Transverse colon (tissue), 4 donors: Measurements from ENCODE around the gene MPDZ. TPM values are rescaled to one million over a fixed set of nuclear protein-coding genes. Genes with fewer than 3 reads are reported as not detected.

ENCODE experiments used
- DNase-seq: peaks from one replicate; pipeline ENCODE4 v3.0.0-alpha.2; 2019
- H3K27ac ChIP-seq, 4 donors: fragments of 200-600 bp; sonication (generic); 2 replicates each; pipeline ENCODE4 v1.5.1; 2016 to 2018; ENCODE audit warnings: inconsistent platforms in 4 of 4
- H3K27me3 ChIP-seq: fragments of 200-600 bp; sonication (generic); 2 replicates; pipeline ENCODE4 v1.5.1; 2017; ENCODE audit warnings: inconsistent platforms
- H3K36me3 ChIP-seq, 4 donors: fragments of 200-600 bp; sonication (generic); 2 replicates each; pipeline ENCODE4 v1.5.1; 2017 to 2019; ENCODE audit warnings: inconsistent platforms in 4 of 4
- H3K4me1 ChIP-seq, 4 donors: fragments of 200-600 bp; sonication (generic); 2 replicates each; pipeline ENCODE4 v1.5.1; 2017 to 2020; ENCODE audit warnings: inconsistent platforms in 4 of 4
- H3K4me3 ChIP-seq, 4 donors: fragments of 200-600 bp; sonication (generic); 1 replicate in 1 of 4; 2 replicates in 3 of 4; pipeline versions ENCODE4 v1.5.1 to v1.6.1; 2017 to 2019; ENCODE audit warnings: inconsistent platforms in 4 of 4
- H3K9me3 ChIP-seq, 2 donors: fragments of 200-600 bp; sonication (generic); 2 replicates each; pipeline ENCODE4 v1.5.1; 2017 to 2019; ENCODE audit warnings: inconsistent platforms in 2 of 2
- EP300 ChIP-seq: sonication (generic); formaldehyde crosslinking; IDR thresholded peaks from one replicate; pipeline ENCODE4 v1.6.1; 2017; ENCODE audit warnings: antibody characterized with exemption, low read depth
- POLR2A ChIP-seq: fragments of 450-650 bp; IDR thresholded peaks from one replicate; pipeline ENCODE4 v1.6.1; 2016; ENCODE audit warnings: antibody characterized with exemption, mild to moderate bottlenecking, moderate library complexity
- POLR2AphosphoS5 ChIP-seq, 3 donors: sonication (generic); formaldehyde crosslinking; IDR thresholded peaks; one replicate each; pipeline ENCODE4 v1.6.1; 2016; ENCODE audit warnings: antibody characterized with exemption in 3 of 3
- WGBS, 2 donors: methylation state at CpG; one replicate each; pipeline ENCODE4 v1.1.5; 2018; ENCODE audit warnings: low coverage in 1 of 2; 5-methylcytosine and 5-hydroxymethylcytosine counted together
- in situ Hi-C, 4 donors: fragments of 200-750 bp; cut with MboI; loops; one replicate each; pipeline versions ENCODE4 v1.15.0 to v1.15.1; 2017; ENCODE audit warnings: low sequenced_read_pairs in 3 of 4, low pct_ligation_motif_present in 1 of 4, low pct_unique_long_range_greater_than_20kb in 1 of 4
- intact Hi-C: fragments of 100-400 bp; cut with DNase I; formaldehyde crosslinking; loops from one replicate; pipeline ENCODE4 v1.15.1; 2023; ENCODE audit warnings: low total_unique reads
- total RNA-seq, 4 donors: library from RNA; depleted of rRNA; stranded (reverse); fragments of >200 nt; gene quantifications; one replicate each; pipeline ENCODE4 v1.1.0, GENCODE V29; 2016
- TF ChIP-seq, protein P1 (sequence below), 5 experiments: fragments of 200-600 bp in 3 of 5; fragments of 450-650 bp in 2 of 5; sonication (generic) in 3 of 5; IDR thresholded peaks; 1 replicate in 2 of 5; 2 replicates in 3 of 5; pipeline ENCODE4 v1.5.1; 2016 to 2017; ENCODE audit warnings: antibody characterized with exemption in 5 of 5, inconsistent platforms in 3 of 5, mild to moderate bottlenecking in 2 of 5, moderate library complexity in 1 of 5

Gene MPDZ
- total RNA-seq, 4 donors from 2014 or later, result 9.7 to 62.1 (median 14.5) TPM

- intact Hi-C loops, result no loop called here
- Histone ChIP-seq H3K4me3 (no peak overlapping the region), H3K36me3 (no peaks in the 10 kb centered on the region), H3K27ac (no peak overlapping the region), H3K4me1 (no peaks in the 10 kb centered on the region), H3K27me3 (no peaks in the 10 kb centered on the region), H3K9me3 (no peaks in the 10 kb centered on the region)
- in situ Hi-C loops, result no loop called here
- TF ChIP-seq EP300, result no peak
- no peak for TF ChIP-seq POLR2A
- TF ChIP-seq, protein P1, sequence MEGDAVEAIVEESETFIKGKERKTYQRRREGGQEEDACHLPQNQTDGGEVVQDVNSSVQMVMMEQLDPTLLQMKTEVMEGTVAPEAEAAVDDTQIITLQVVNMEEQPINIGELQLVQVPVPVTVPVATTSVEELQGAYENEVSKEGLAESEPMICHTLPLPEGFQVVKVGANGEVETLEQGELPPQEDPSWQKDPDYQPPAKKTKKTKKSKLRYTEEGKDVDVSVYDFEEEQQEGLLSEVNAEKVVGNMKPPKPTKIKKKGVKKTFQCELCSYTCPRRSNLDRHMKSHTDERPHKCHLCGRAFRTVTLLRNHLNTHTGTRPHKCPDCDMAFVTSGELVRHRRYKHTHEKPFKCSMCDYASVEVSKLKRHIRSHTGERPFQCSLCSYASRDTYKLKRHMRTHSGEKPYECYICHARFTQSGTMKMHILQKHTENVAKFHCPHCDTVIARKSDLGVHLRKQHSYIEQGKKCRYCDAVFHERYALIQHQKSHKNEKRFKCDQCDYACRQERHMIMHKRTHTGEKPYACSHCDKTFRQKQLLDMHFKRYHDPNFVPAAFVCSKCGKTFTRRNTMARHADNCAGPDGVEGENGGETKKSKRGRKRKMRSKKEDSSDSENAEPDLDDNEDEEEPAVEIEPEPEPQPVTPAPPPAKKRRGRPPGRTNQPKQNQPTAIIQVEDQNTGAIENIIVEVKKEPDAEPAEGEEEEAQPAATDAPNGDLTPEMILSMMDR (IDR thresholded peaks at IDR 0.05), result no peak
- TF ChIP-seq POLR2AphosphoS5 (IDR thresholded peaks at IDR 0.05), result no peak
- DNase-seq, result no peak
- 78 to 100% methylated on average over 1 of the region's 1 CpG for WGBS, 2 donors
Measured at GRCh38 chr9:13186091-13186490, 93.4 kb downstream of the MPDZ start.

- no peak overlapping the region for H3K4me3 ChIP-seq
- 63 to 70% methylated on average over 1 to 2 of the region's 2 CpGs for WGBS, 2 donors
- no peaks in the 10 kb centered on the region for H3K36me3 ChIP-seq
- intact Hi-C loops, result no loop called here
- TF ChIP-seq EP300 (no peak), POLR2AphosphoS5 (IDR thresholded peaks at IDR 0.05) (no peak), POLR2A (no peak)
- TF ChIP-seq, protein P1 (IDR thresholded peaks at IDR 0.05), result no peak
- no peak for DNase-seq
- in situ Hi-C loops, result no loop called here
- H3K4me1 ChIP-seq, result no peaks in the 10 kb centered on the region
- H3K9me3 ChIP-seq, result no peaks in the 10 kb centered on the region
- H3K27ac ChIP-seq, result no peak overlapping the region
- no peaks in the 10 kb centered on the region for H3K27me3 ChIP-seq
Measured at GRCh38 chr9:13181652-13182051, 97.8 kb downstream of the MPDZ start.

DNA sequence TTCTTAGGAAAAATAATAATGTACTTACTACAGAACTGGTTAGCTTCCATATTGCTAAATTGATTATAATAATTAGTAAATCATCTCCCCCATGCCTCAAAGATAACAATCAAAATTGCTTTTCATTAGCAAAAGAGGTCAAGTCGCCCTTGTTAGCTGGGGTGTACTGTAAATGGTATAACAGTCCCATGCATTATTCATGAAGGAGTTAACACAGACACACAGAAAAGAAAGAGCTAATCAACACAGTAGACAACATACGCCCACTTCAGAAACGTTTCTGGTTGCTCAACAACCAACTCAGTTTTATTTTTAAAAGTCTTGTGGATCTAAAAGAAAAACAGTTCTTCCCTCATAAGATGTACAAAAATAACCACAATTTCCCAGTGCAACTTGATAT is 100.2 kb downstream of the MPDZ start:
- in situ Hi-C loops, result no loop called here
- H3K9me3 ChIP-seq, result no peaks in the 10 kb centered on the region
- intact Hi-C loops, result no loop called here
- H3K27me3 ChIP-seq, result no peaks in the 10 kb centered on the region
- H3K4me3 ChIP-seq, result no peak overlapping the region
- no peak overlapping the region for H3K27ac ChIP-seq
- H3K36me3 ChIP-seq, result no peaks in the 10 kb centered on the region
- WGBS, 2 donors, result 54 to 61% methylated on average over 3 of the region's 3 CpGs
- H3K4me1 ChIP-seq, result no peaks in the 10 kb centered on the region
- no peak for TF ChIP-seq POLR2A
- no peak for TF ChIP-seq POLR2AphosphoS5 (IDR thresholded peaks at IDR 0.05)
- TF ChIP-seq EP300, result no peak
- TF ChIP-seq, protein P1 (IDR thresholded peaks at IDR 0.05), result no peak
- DNase-seq, result no peak

GRCh38 chr9:13175732-13176131 is 103.8 kb downstream of the MPDZ start:
- no peaks in the 10 kb centered on the region for H3K27me3 ChIP-seq
- H3K36me3 ChIP-seq, result no peaks in the 10 kb centered on the region
- no peak overlapping the region for H3K27ac ChIP-seq
- TF ChIP-seq POLR2AphosphoS5 (IDR thresholded peaks at IDR 0.05) (no peak), EP300 (no peak), POLR2A (no peak)
- TF ChIP-seq, protein P1 (IDR thresholded peaks at IDR 0.05), result no peak
- no peak for DNase-seq
- H3K4me3 ChIP-seq, result no peak overlapping the region
- no peaks in the 10 kb centered on the region for H3K4me1 ChIP-seq
- WGBS, 2 donors, result 49 to 75% methylated on average over 2 of the region's 2 CpGs
- H3K9me3 ChIP-seq, result no peaks in the 10 kb centered on the region
- intact Hi-C loops (no loop called here), in situ Hi-C loops (no loop called here)
